DMS53 treated with DMSO at 0.1 percent for 48 hours (cell line): ENCODE measurements around the gene CADPS.
"Not testable (repeated sequence)": the region's sequence is repeated elsewhere in the genome, so short reads cannot be mapped to it uniquely, and the experiment has no call there.

ENCODE experiments used
- DNase-seq: peaks from one replicate; lab custom pipeline; 2025; ENCODE audit not compliant: unreplicated experiment; lab: John Stamatoyannopoulos, UW

The CADPS gene

GRCh38 chr3:62602129-62602770 is 273.0 kb downstream of the CADPS start:
- DNase-seq = no peak

DNA sequence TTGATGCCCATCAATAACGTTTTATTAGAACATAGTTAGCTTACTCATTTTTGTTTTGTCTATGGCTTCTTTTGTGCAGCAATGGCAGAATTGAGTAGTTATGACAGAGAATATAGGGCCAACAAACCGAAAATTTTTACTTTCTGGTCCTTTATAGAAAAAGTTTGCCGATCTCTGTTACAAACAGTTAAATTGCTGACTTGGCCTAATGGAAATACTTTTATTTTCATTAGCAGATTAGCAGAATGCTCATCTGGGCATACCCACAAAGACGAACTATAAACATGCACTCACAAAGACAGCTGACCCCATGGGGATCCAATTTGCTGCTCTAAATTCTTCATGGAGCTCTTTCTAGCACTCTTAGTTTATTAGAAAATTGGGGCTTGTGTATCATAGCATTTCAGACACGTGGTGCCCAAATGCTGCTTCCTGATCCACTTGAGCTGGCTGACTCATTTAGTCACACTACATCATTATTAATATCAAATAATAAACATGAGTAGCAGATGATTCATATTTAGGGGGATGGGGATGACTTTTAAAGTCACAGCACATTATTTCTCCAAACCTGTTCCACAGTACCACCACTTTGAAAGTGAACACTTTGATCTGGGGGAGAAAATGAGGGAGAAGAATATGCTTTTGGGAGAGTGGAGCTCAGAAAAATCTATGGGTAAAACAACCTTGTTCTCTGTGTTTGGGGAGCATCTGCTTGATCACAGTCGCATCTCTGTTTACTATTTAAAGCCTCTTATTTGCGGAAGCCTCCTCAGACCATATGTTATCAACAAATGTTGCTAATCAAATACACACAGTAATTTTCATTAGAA is 273.8 kb downstream of the CADPS start:
- no peak for DNase-seq

DNA sequence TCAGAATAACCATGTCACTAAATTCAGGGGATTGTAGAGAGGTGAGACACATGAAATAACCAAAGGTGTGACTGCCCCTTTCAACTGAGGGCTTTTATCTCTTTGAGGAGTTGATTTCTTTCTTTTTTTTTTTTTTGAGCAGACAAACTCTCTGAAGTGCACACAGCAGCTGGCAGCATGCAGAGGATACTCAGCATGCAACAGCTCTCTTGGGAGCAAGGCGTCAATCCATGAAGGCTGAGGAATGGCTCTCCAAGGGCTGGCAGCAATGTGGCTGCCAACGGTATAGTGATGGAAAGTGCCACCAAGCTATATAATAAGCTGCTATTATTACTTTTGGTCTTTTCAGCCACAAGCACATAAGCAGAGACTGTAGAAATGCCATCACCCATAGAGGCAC is 275.2 kb downstream of the CADPS start:
- DNase-seq = no peak

DNA sequence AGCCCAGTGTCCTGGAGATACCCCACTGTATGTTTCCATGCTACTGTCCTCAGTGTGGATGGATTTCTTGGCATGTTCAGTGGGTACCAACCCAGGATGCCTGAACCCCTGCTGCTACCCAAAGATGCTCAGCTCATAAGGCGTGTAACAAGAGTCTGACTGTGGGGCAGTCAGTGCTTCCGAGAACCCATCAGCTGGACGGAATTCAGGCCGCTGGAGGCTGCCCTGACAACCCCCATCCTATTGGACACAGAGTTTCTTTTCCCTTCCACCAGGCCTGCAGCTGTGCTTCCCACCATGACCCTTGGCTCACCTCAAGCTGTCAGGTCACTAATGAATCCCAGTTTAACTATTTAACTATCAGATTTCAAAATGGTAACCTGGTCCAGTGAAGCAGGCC is 277.7 kb downstream of the CADPS start:
- no peak for DNase-seq

DNA sequence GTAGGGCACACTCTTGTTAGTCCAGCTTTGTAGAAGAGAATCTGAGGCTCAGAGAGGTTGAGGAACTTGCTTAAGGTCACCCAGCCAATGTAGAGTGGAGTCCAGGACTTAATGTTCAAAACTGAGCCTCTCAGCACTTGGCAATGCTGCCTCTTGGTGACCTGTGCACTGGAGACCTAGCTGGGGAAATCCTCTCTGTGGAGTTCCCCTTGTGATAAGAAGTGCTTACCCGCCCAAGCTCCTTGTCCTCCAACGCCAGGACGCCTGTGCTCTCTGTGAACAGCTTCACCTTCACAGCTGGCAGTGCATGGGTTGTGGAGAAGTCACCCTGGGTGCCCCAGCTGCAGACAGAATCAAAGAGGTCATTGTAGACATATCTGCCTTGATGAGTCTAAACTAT is 282.8 kb downstream of the CADPS start:
- DNase-seq = no peak

- no peak for DNase-seq
These were observed 286.1 kb downstream of the CADPS start for GRCh38 chr3:62589078-62589477.

DNA sequence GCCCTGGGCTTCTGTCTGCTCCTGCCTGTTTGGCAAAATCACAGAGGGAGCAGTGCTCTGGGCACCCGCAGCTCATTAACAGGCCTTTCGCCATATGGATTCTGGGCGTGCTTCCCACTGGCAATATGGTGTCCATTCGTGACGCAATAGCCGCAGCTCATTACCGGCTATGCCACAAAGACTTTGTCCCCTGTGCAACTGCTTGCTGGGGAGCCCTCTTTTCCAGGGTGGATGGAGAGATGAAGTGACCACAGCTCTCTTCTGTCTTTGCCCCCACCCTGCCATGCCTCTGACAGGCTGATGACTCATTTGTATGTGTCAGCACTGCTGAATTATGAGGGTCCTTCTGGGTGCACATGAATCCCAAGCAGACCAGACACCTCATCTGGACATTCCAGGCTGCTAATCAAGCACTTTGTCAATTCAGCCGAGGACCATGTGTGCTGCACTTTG is 287.6 kb downstream of the CADPS start:
- no peak for DNase-seq

DNA sequence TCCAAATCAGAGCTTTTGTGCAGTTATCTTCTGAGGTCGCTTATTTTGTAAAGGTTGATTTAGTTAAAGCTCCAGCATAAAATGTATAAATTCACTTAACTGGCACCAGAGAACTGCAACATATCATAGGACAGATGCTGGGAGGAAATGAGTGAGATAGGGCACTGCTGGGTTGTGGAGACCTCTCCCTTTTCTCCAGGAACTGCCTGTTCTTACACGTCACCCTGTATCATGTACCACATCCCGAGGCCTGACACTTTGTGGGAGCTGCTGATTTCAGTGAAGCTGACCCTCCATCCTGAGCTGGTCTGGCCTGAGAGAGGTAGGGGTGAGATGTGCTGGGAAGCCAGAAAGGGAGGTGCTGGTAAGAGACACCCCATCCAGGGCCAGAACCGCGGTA is 288.0 kb downstream of the CADPS start:
- no peak for DNase-seq

DNA sequence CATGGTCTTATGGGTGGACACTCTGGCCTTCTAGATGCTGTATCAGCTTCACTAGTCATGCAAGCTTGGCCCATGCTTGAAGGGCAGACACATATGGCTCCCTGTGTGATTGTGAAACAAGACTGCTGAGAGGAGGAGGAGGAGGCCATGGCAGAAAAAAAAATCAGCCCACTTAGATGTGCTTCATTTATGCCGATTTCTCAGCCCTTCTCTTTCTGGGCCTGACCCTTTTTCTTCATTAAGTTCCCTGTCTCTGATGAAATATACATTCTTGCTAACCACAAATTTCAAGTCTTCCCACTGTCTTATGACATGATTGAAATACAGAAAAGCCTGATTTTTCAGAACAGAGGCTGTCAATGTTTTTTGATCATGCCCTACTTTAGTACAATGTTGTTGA is 288.9 kb downstream of the CADPS start:
- no peak for DNase-seq

DNA sequence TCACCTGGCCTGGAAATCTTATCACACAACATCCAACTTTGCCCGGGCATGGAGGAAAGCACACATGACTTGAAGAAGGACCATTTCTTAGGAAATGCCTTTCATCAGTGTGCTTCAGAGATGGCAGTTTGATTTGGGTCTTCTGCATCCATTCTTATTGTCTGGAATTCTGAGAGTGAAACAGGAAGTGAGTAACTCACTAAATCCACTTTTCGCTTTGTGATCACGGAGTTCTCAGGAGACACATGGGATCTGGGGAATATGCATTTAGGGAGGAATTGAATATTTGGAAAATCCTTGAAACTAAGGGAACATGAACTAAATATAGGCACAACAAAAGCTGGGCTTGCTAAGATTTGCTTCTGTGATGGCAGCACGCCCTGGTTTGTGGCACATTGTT is 289.4 kb downstream of the CADPS start:
- DNase-seq = no peak

DNA sequence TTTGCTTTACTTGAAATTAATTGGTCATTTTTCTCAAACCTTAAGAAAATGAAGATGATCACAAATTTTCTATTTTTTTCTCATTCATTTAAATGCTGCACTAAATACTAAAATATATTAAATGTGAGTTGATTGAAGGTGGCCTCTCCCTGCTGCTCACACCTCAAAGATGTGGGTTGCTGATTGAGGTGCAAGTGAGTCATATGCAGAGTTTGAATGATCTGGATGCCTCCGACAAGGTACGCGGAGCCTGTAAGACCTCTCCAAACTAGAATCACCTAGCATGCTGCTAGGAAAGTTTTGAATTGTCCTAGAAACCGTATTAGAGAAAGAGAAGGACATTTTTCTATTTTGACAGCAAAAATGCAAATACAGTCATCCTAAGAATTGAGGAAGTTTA is 290.6 kb downstream of the CADPS start:
- DNase-seq = no peak

DNA sequence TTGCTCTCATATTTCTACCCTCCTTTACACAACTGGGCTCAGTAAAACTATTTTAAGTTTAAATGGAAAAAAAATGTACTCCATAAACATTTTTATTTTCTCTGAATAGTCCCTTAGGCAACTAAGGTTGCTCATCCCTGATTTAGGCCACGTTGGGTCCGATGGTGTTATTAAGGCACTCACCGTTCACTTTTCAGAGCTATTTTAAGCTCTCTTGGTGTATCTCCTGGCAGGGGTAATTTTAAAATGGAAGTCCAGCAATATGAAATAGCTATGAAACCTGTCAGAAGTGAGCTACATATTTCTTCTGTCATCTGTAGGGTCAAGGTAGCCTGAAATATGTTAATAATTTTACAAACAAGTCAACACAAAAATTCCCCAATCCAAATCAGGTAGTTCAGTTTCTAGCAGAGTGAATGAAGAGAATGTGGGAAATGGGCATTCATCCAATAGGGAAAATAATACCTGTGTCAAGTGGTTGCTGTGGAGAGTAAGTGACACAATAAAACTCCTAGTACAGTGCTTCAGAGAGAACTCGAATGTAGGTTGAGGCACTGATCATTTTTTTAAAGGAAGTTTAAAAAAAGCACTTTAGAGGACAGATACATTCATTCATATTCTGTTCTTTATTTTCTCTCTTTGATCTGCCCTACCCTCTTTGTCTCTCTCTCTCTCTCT is 292.6 kb downstream of the CADPS start:
- no peak for DNase-seq

DNA sequence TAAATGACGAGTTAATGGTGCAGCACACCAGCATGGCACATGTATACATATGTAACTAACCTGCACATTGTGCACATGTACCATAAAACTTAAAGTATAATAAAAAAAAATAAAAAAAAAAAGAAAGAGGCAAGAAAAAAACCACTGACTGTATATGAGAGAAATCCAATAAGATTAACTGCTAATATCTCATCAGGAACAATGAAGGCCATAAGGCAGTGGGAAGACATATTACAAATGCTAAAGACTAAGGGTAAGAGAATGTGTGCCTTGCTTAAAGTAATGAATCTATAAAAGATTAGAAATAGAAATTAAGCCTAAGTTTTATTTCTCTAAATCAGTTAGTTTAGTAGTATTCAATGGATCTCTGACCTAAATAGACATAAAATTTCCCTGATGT is 294.7 kb downstream of the CADPS start:
- DNase-seq = not testable (repeated sequence)

- DNase-seq = no peak
These were observed 298.1 kb downstream of the CADPS start for GRCh38 chr3:62577153-62577552.

GRCh38 chr3:62574266-62574898 is 300.8 kb downstream of the CADPS start:
- no peak for DNase-seq

DNA sequence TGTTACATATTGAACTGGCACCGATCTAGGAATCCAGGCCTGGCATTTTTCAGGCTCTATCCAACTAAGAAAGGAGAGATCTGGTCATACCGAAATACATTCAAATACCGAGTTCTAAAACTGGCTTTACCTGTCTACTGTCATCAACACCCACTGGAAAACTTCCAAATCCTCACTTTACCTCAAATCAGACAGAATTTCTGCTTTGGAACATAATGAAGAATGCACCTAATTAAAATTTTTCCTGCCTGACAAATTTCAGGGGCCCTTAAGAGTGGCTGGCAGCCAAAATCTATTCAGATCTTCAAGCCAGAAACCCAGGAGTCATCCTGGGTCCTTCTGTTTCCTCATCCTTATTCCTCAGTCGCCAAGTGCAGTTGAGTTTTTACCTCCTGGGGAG is 303.3 kb downstream of the CADPS start:
- DNase-seq = no peak

DNA sequence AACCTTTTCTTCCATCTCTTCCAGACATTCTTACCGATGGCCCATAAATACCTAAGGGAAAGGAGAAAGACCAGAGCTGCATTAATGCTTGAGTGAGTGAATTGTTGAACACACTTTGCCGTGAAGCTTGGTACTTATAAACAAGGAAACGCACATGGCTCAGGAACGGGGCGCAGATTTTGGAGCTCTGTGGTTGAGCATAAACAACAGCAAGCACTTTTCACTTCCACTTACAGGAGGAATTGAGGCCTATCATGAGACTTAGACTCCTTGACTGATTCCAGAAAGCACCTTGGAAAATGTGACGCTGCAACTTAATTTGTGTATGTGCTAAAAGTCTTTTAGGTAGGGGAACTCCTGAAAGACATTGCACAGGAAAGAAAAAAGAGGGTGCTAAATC is 304.3 kb downstream of the CADPS start:
- DNase-seq = no peak

GRCh38 chr3:62569609-62570008 is 305.6 kb downstream of the CADPS start:
- no peak for DNase-seq

- no peak for DNase-seq
These were observed 307.9 kb downstream of the CADPS start for GRCh38 chr3:62567097-62568021.

DNA sequence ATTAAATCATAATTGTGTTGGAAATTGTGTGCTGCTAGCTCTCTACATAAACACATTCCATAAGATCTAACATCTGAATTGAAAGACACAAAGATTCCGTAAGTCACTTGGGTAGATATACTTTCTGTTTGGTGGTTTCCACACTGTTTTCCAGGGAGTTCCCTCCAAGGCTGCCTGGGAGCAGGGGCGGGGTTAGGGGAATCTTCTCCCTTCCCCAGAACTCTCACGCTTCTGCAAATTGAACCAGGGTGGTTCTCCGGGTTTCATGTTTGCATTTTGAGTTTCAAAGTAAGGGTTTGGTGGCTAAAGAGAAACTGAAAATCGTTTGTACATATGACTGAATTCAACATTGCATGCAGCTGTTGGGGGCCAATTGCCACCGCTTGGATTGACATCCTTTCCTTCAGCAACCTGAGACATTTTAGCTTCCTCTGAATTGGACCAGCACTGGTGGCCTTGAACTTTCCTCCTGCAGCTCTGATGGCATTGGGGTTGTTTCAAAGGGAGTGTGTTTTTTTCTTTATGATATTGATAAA is 309.1 kb downstream of the CADPS start:
- no peak for DNase-seq
